Activated T-cell treated with anti-CD3 and anti-CD28 coated beads, Interleukin-2, amount 50 U/mL, for 1 hour (primary cell): ENCODE data around the gene FBXO34.

ENCODE experiments used
- DNase-seq: peaks from one replicate; pipeline ENCODE4 v3.0.0-alpha.2; 2020

The FBXO34 gene

GRCh38 chr14:55384536-55384935 lies 113.3 kb downstream of the FBXO34 start:
- DNase-seq = no peak

GRCh38 chr14:55386037-55386808 lies 115.0 kb downstream of the FBXO34 start:
- DNase-seq = no peak

GRCh38 chr14:55387121-55387520 lies 115.9 kb downstream of the FBXO34 start:
- DNase-seq = no peak

GRCh38 chr14:55388160-55388559 lies 116.9 kb downstream of the FBXO34 start:
- no peak for DNase-seq

- DNase-seq = no peak
These were observed 118.1 kb downstream of the FBXO34 start for GRCh38 chr14:55389330-55389729.

- no peak for DNase-seq
These were observed 127.5 kb downstream of the FBXO34 start for GRCh38 chr14:55398679-55399078.

- DNase-seq = no peak
These were observed 128.0 kb downstream of the FBXO34 start for GRCh38 chr14:55399183-55399582.

- DNase-seq = no peak
These were observed 128.6 kb downstream of the FBXO34 start for GRCh38 chr14:55399852-55400251.

GRCh38 chr14:55401751-55402150 lies 130.5 kb downstream of the FBXO34 start:
- DNase-seq = no peak
